PC-9 (cell line): ENCODE measurements around the gene POLR3C.

Experiments used
- CTCF ChIP-seq: fragments of 200-600 bp; sonication (generic); conservative IDR thresholded peaks from 2 replicates; pipeline ENCODE4 v1.6.1; 2017; ENCODE audit warnings: mixed run types, antibody characterized with exemption, mild to moderate bottlenecking, moderate library complexity
- EZH2 ChIP-seq: fragments of 200-600 bp; sonication (generic); IDR thresholded peaks from 2 replicates; pipeline ENCODE4 v1.8.0; 2017; ENCODE audit warnings: antibody characterized with exemption, low read depth

- no peak for TF ChIP-seq CTCF
- TF ChIP-seq EZH2 = no peak
Observed at GRCh38 chr1:145843031-145843430, 19.0 kb downstream of the POLR3C start.
